Sigmoid colon (tissue), 7 donors: Measurements from ENCODE around the gene APBB2. TPM values are rescaled to one million over a fixed set of nuclear protein-coding genes. Genes with fewer than 3 reads are reported as not detected.

ENCODE experiments used
- DNase-seq: peaks from one replicate; pipeline ENCODE4 v3.0.0-alpha.2; 2019
- H3K27ac ChIP-seq, 4 donors: fragments of 200-600 bp; sonication (generic); one replicate each; pipeline ENCODE4 v1.5.1; 2016 to 2019; ENCODE audit warnings: mild to moderate bottlenecking in 1 of 4
- H3K27me3 ChIP-seq, 3 donors: fragments of 200-600 bp; sonication (generic); one replicate each; pipeline ENCODE4 v1.5.1; 2019; ENCODE audit warnings: mild to moderate bottlenecking in 1 of 3
- H3K36me3 ChIP-seq, 4 donors: fragments of 200-600 bp; sonication (generic); one replicate each; pipeline ENCODE4 v1.5.1; 2016 to 2019
- H3K4me1 ChIP-seq, 4 donors: fragments of 200-600 bp; sonication (generic); one replicate each; pipeline ENCODE4 v1.5.1; 2017 to 2019
- H3K4me3 ChIP-seq, 4 donors: fragments of 200-600 bp; sonication (generic); one replicate each; pipeline ENCODE4 v1.5.1; 2017 to 2019; ENCODE audit warnings: mild to moderate bottlenecking in 2 of 4, moderate library complexity in 1 of 4
- H3K9me3 ChIP-seq, 4 donors: fragments of 200-600 bp in 3 of 4; sonication (generic) in 3 of 4; one replicate each; pipeline versions ENCODE4 v1.5.1 to v1.6.1; 2013 to 2019
- CTCF ChIP-seq, 4 experiments: fragments of 450-650 bp in 3 of 4; fragments of 200-600 bp in 1 of 4; IDR thresholded peaks; one replicate each; pipeline ENCODE4 v1.5.1; 2016 to 2019; ENCODE audit warnings: antibody characterized with exemption in 4 of 4, mild to moderate bottlenecking in 3 of 4, moderate library complexity in 2 of 4
- EP300 ChIP-seq, 4 donors: sonication (generic); formaldehyde crosslinking; IDR thresholded peaks; one replicate each; pipeline ENCODE4 v1.6.1; 2017; ENCODE audit warnings: antibody characterized with exemption in 4 of 4
- POLR2A ChIP-seq, 2 donors: fragments of 450-650 bp; IDR thresholded peaks; one replicate each; pipeline ENCODE4 v1.6.1; 2016; ENCODE audit warnings: antibody characterized with exemption in 2 of 2, mild to moderate bottlenecking in 2 of 2, moderate library complexity in 2 of 2
- POLR2AphosphoS5 ChIP-seq, 4 donors: sonication (generic); formaldehyde crosslinking; IDR thresholded peaks; one replicate each; pipeline ENCODE4 v1.6.1; 2017; ENCODE audit warnings: antibody characterized with exemption in 4 of 4
- WGBS, 2 donors: extraction: QIAGEN DNeasy Blood & Tissue Kit; methylation state at CpG; one replicate each; pipeline ENCODE4 v1.1.7; 2013; 5-methylcytosine and 5-hydroxymethylcytosine counted together
- intact Hi-C: fragments of 100-400 bp; cut with DNase I; formaldehyde crosslinking; loops from one replicate; pipeline ENCODE4 v1.15.1; 2023
- polyA plus RNA-seq, 3 donors: library from polyadenylated mRNA; stranded (reverse); fragments of 200-250 nt; gene quantifications; one replicate each; pipeline ENCODE4 v1.2.3, GENCODE V29; 2013
- total RNA-seq, 4 donors: library from RNA; depleted of rRNA; stranded (reverse); fragments of >200 nt; gene quantifications; one replicate each; pipeline ENCODE4 v1.1.0, GENCODE V29; 2016
- donor health status: healthy with polysubstance abuse.
- donor health status: Bipolar disorder and iron deficiency.
- donor health status: healthy.

Gene APBB2
- total and polyA plus RNA-seq, 7 donors: 7.8 to 108 (median 69.1) TPM

DNA sequence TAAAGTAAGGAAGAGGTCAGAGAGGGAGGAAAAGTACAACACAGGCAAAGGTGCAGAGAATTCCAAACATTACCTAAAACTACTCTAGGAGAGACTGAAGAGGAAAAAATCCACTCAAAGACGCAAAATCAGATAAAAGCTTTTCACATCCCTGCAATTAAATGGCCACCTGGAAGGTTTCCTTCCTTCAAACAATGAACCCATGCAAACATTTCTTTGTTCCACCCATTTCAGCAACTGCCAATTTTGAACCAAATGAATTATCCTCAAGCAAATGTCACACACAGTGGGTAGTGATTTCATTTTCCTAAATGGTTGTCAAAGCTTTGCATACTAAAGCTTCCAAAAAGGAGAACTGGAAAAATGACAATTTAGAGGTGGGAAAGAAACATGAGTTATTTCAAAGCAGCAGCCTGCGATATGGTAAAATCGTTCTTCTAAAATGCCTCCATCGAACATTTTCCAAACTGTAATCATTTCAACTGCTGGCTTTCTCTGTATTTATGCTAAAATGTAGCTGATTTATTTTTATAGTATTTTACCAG, 45.0 kb downstream of the APBB2 start:
- Histone ChIP-seq H3K36me3 (no peaks in the 10 kb centered on the region), H3K4me3 (no peak overlapping the region), H3K9me3 (no peaks in the 10 kb centered on the region), H3K4me1 (peaks cover 0 to 5% (median 0%) of the 10 kb centered on the region in 4 donors), H3K27ac (no peak overlapping the region), H3K27me3 (no peaks in the 10 kb centered on the region)
- no peak for TF ChIP-seq EP300 (IDR thresholded peaks at IDR 0.05)
- no peak for TF ChIP-seq POLR2AphosphoS5 (IDR thresholded peaks at IDR 0.05)
- TF ChIP-seq CTCF (IDR thresholded peaks at IDR 0.05): no peak
- TF ChIP-seq POLR2A (IDR thresholded peaks at IDR 0.05): no peak
- WGBS, 2 donors: 59 to 82% methylated on average over 4 of the region's 4 CpGs
- intact Hi-C loops: no loop called here
- no peak for DNase-seq

GRCh38 chr4:41167191-41167590, 47.2 kb downstream of the APBB2 start:
- H3K36me3 ChIP-seq: no peaks in the 10 kb centered on the region
- whole genome bisulfite sequencing, 2 donors: 91 to 94% methylated on average over 4 of the region's 4 CpGs
- intact Hi-C loops: no loop called here

GRCh38 chr4:41164405-41164804, 49.9 kb downstream of the APBB2 start:
- DNase-seq: no peak
- no peaks in the 10 kb centered on the region for H3K27me3 ChIP-seq
- TF ChIP-seq POLR2AphosphoS5 (IDR thresholded peaks at IDR 0.05) (no peak), POLR2A (IDR thresholded peaks at IDR 0.05) (no peak), CTCF (IDR thresholded peaks at IDR 0.05) (no peak), EP300 (IDR thresholded peaks at IDR 0.05) (no peak)
- WGBS, 2 donors: 57 to 80% methylated on average over 2 of the region's 2 CpGs
- peaks cover 0 to 13% (median 9%) of the 10 kb centered on the region in 4 donors for H3K4me1 ChIP-seq
- H3K4me3 ChIP-seq: no peak overlapping the region
- intact Hi-C loops: loop anchor here (5.0 kb wide), 1 partner anchor 33 kb away; no protein-coding TSS in a partner anchor
- H3K36me3 ChIP-seq: no peaks in the 10 kb centered on the region
- H3K27ac ChIP-seq: no peak overlapping the region
- H3K9me3 ChIP-seq: no peaks in the 10 kb centered on the region

More at GRCh38 chr4:41167191-41167590, 47.2 kb downstream of the APBB2 start:
- Histone ChIP-seq H3K27ac (no peak overlapping the region), H3K4me3 (no peak overlapping the region), H3K27me3 (no peaks in the 10 kb centered on the region), H3K4me1 (peaks cover 0 to 5% (median 0%) of the 10 kb centered on the region in 4 donors), H3K9me3 (no peaks in the 10 kb centered on the region)
- no peak for TF ChIP-seq CTCF (IDR thresholded peaks at IDR 0.05)
- no peak for DNase-seq

DNA sequence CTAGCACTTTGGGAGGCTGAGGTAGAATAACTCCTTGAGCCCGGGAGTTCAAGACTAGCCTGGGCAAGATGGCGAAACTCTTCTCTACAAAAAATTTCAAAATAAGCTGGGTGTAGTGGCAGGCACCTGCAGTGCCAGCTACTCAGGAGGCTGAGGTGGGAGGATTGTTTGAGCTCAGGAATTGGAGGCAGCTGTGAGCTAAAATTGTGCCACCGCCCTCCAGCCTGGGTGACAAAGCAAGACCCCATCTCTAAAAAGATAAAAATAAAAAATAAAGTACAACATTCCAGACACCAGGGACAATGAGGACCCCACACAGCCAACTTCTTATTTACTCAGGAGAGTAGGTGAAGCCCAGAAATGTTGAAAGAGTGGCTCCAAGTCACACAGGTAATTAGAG, 53.0 kb downstream of the APBB2 start:
- H3K27me3 ChIP-seq: no peaks in the 10 kb centered on the region
- H3K27ac ChIP-seq: no peak overlapping the region
- peaks cover 0 to 10% (median 9%) of the 10 kb centered on the region in 4 donors for H3K4me1 ChIP-seq
- no peaks in the 10 kb centered on the region for H3K9me3 ChIP-seq
- TF ChIP-seq POLR2AphosphoS5 (IDR thresholded peaks at IDR 0.05) (no peak), CTCF (IDR thresholded peaks at IDR 0.05) (no peak), POLR2A (IDR thresholded peaks at IDR 0.05) (no peak), EP300 (IDR thresholded peaks at IDR 0.05) (no peak)
- 65 to 98% methylated on average over 3 of the region's 3 CpGs for WGBS, 2 donors
- H3K4me3 ChIP-seq: no peak overlapping the region
- H3K36me3 ChIP-seq: no peaks in the 10 kb centered on the region
- intact Hi-C loops: loop anchor here (5.0 kb wide), 1 partner anchor 36 kb away; no protein-coding TSS in a partner anchor
- DNase-seq: no peak

GRCh38 chr4:41160856-41161255, 53.5 kb downstream of the APBB2 start:
- intact Hi-C loops: loop anchor here (5.0 kb wide), 1 partner anchor 36 kb away; no protein-coding TSS in a partner anchor
- TF ChIP-seq CTCF (IDR thresholded peaks at IDR 0.05): no peak
- no peak for TF ChIP-seq POLR2A (IDR thresholded peaks at IDR 0.05)
- no peak for TF ChIP-seq EP300 (IDR thresholded peaks at IDR 0.05)
- TF ChIP-seq POLR2AphosphoS5 (IDR thresholded peaks at IDR 0.05): no peak
- H3K27me3 ChIP-seq: no peaks in the 10 kb centered on the region
- no peaks in the 10 kb centered on the region for H3K36me3 ChIP-seq
- H3K9me3 ChIP-seq: no peaks in the 10 kb centered on the region
- 80% methylated on average over 4 of the region's 4 CpGs for WGBS, 2 donors
- peaks cover 0 to 15% (median 12%) of the 10 kb centered on the region in 4 donors for H3K4me1 ChIP-seq
- no peak overlapping the region for H3K4me3 ChIP-seq
- no peak overlapping the region for H3K27ac ChIP-seq
- DNase-seq: no peak
